ENCODE results near the gene ELF5.

Gene ELF5

GRCh38 chr11:34501500-34501899 lies 12.1 kb downstream of the ELF5 start:
- DNase-seq (ENCODE audit: low read depth), result peak; percentile 73
- TF ChIP-seq, protein P1, sequence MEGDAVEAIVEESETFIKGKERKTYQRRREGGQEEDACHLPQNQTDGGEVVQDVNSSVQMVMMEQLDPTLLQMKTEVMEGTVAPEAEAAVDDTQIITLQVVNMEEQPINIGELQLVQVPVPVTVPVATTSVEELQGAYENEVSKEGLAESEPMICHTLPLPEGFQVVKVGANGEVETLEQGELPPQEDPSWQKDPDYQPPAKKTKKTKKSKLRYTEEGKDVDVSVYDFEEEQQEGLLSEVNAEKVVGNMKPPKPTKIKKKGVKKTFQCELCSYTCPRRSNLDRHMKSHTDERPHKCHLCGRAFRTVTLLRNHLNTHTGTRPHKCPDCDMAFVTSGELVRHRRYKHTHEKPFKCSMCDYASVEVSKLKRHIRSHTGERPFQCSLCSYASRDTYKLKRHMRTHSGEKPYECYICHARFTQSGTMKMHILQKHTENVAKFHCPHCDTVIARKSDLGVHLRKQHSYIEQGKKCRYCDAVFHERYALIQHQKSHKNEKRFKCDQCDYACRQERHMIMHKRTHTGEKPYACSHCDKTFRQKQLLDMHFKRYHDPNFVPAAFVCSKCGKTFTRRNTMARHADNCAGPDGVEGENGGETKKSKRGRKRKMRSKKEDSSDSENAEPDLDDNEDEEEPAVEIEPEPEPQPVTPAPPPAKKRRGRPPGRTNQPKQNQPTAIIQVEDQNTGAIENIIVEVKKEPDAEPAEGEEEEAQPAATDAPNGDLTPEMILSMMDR (IDR thresholded peaks at IDR 0.05; ENCODE audit: control insufficient read depth, insufficient read depth, low read depth, low read length, missing control alignments), result no peak
- no peak overlapping the region for H3K4me3 ChIP-seq (ENCODE audit: control insufficient read depth, low read depth, low read length)

DNA sequence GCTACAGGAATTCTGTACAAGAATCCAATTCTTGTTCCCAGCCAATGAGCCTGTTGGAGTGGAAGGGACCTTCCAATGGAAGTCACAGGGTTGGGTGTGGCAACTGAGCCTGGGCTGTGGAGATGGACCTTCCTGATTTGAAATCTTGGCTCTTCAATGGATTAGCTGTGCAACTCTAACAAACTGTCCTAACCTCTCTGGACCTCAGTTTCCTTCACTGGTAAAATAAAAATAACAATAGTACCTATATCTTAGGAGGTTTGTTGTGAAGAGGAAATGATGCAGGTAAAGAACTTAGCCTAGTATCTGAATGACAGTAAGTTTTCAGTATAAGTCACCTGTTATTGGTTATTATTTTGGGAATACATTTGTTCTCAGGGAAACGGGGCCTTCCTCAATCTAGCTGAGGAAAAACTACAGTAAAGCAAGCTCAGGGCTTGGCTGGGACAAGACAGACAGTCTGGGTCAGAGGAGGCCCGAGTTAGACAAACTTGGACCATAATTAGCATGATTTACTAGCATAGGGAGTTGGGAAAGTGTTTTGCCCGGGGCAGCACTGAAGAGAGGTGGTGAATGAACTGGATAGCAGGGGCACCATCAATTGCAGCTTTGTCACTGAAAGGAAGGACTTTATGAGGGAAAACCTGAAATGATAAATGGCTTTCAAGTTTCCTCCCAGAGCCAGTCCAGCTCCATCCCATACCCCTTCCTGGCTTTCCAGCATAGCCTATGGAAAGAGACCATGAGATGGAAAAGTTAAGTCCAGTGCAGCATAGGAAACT lies 13.7 kb downstream of the ELF5 start:
- no peak for DNase-seq (ENCODE audit: low read depth)
- H3K4me3 ChIP-seq (ENCODE audit: control insufficient read depth, low read depth, low read length), result no peak overlapping the region
- TF ChIP-seq, protein P1 (IDR thresholded peaks at IDR 0.05; ENCODE audit: control insufficient read depth, insufficient read depth, low read depth, low read length, missing control alignments), result no peak

DNA sequence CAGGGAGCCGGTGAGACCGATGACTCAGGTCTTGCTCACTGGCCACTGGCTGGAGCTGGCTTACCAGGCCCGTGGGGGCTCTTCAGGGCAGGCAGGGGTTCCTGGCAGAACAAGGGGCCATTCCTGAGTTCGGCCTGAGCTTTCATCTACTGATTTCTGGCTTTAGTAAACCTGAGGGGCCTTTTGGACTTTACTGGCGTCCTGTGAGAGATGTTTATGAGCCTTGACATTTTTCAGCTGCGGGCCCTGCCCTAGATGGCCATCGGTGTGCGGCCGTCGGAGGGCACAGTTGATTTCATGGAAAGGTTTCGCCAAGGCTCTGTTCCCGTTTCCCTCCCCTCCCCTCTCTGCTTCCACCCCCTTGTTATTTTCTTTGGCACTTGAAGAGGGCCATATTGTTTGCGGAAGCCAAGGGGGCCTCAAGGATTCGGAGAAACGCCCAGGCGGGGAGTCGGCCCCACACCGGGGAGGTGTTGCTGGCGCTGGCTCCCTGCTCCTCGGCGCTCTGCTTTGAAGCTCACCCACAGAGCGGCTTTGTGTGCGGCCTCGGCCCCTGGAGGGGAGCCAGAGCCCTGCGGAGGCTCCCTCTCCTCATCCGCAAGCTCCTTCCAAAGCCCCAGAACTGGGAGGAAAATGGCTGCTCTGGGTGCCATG lies 17.7 kb downstream of the ELF5 start:
- TF ChIP-seq, protein P1 (IDR thresholded peaks at IDR 0.05; ENCODE audit: control insufficient read depth, insufficient read depth, low read depth, low read length, missing control alignments), result no peak
- H3K4me3 ChIP-seq (ENCODE audit: control insufficient read depth, low read depth, low read length), result no peak overlapping the region
- no peak for DNase-seq (ENCODE audit: low read depth)

- DNase-seq (ENCODE audit: low read depth), result no peak
- TF ChIP-seq, protein P1 (IDR thresholded peaks at IDR 0.05; ENCODE audit: control insufficient read depth, insufficient read depth, low read depth, low read length, missing control alignments), result no peak
- no peak overlapping the region for H3K4me3 ChIP-seq (ENCODE audit: control insufficient read depth, low read depth, low read length)
These were observed 18.3 kb downstream of the ELF5 start for GRCh38 chr11:34495239-34495723.

- H3K4me3 ChIP-seq (ENCODE audit: control insufficient read depth, low read depth, low read length), result no peak overlapping the region
- TF ChIP-seq, protein P1 (IDR thresholded peaks at IDR 0.05; ENCODE audit: control insufficient read depth, insufficient read depth, low read depth, low read length, missing control alignments), result no peak
- no peak for DNase-seq (ENCODE audit: low read depth)
These were observed 19.5 kb downstream of the ELF5 start for GRCh38 chr11:34493926-34494595.

DNA sequence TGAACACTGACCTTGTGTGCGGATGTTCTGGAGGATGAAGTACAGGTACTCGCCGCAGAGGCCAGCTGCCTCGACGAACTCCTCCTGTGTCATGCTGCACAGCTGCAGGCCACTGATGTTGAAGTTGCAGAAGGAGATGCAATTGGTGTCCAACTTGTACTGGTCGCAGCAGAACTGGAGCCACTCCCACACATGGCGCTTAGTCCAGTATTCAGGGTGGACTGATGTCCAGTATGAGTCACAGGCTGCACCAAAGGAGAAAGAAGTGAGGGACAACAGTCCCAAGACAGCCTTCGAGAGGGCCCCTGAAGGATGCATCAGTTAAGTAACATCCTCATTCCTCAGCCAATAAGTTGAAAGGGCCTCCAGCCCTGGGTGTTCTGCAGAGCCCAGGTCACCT lies 20.1 kb downstream of the ELF5 start:
- H3K4me3 ChIP-seq (ENCODE audit: control insufficient read depth, low read depth, low read length), result no peak overlapping the region
- TF ChIP-seq, protein P1 (IDR thresholded peaks at IDR 0.05; ENCODE audit: control insufficient read depth, insufficient read depth, low read depth, low read length, missing control alignments), result no peak
- no peak for DNase-seq (ENCODE audit: low read depth)
